HepG2 (cell line): ENCODE data around the gene SEMA4A.

Source experiments
- ASH2L ChIP-seq: fragments of 300-600, 200-600 bp; sonication (generic); IDR thresholded peaks from 2 replicates; pipeline ENCODE4 v1.7.0; 2017; ENCODE audit warnings: low read depth, mild to moderate bottlenecking, moderate library complexity, mixed read lengths, low read length; ENCODE audit not compliant: insufficient read length
- EP300 ChIP-seq, 3 experiments: sonication (generic) in 1 of 3; formaldehyde crosslinking in 1 of 3; IDR thresholded peaks; 2 replicates each; pipeline versions ENCODE4 v1.5.1 to v1.6.1; 2011 to 2020; ENCODE audit warnings: low read depth in 2 of 3, low read length in 2 of 3, borderline replicate concordance in 1 of 3, improper control_type of control experiment in 1 of 3, mild to moderate bottlenecking in 1 of 3, missing genetic modification reagents in 1 of 3, moderate library complexity in 1 of 3
- POLR2A ChIP-seq, 2 experiments: IDR thresholded peaks; 2 replicates each; pipeline ENCODE4 v1.6.1; 2011; ENCODE audit warnings: low read depth in 2 of 2, low read length in 2 of 2, mild to moderate bottlenecking in 1 of 2, moderate library complexity in 1 of 2; ENCODE audit not compliant: insufficient read depth in 1 of 2
- PTBP1 ChIP-seq: fragments of 200-400 bp; formaldehyde crosslinking; IDR thresholded peaks from 2 replicates; pipeline ENCODE4 v1.6.1; 2018; ENCODE audit warnings: low read length, low read depth; ENCODE audit not compliant: poor library complexity, severe bottlenecking
- ZMAT3 ChIP-seq: sonication (generic); formaldehyde crosslinking; conservative IDR thresholded peaks from 2 replicates; pipeline ENCODE4 v1.7.0; 2021; ENCODE audit warnings: missing genetic modification reagents
- ZNF780A ChIP-seq: sonication (generic); formaldehyde crosslinking; IDR thresholded peaks from 2 replicates; pipeline ENCODE4 v1.8.0; 2022; ENCODE audit warnings: mild to moderate bottlenecking, missing genetic modification reagents, moderate library complexity
- TF ChIP-seq, protein P1 (sequence below): sonication (generic); formaldehyde crosslinking; IDR thresholded peaks from 2 replicates; pipeline ENCODE4 v1.4.0; 2020; ENCODE audit warnings: missing genetic modification reagents
- TF ChIP-seq, protein P2 (sequence below): sonication (generic); formaldehyde crosslinking; IDR thresholded peaks from 2 replicates; pipeline ENCODE4 v1.4.0; 2020; ENCODE audit warnings: missing genetic modification reagents
- TF ChIP-seq, protein P3 (sequence below): sonication (generic); formaldehyde crosslinking; IDR thresholded peaks from 2 replicates; pipeline ENCODE4 v1.4.0; 2020; ENCODE audit warnings: mild to moderate bottlenecking, missing genetic modification reagents, borderline replicate concordance
- TF ChIP-seq, protein P4 (sequence below): sonication (generic); formaldehyde crosslinking; IDR thresholded peaks from 2 replicates; pipeline ENCODE4 v1.5.0; 2020; ENCODE audit warnings: mild to moderate bottlenecking, missing genetic modification reagents, moderate library complexity

DNA sequence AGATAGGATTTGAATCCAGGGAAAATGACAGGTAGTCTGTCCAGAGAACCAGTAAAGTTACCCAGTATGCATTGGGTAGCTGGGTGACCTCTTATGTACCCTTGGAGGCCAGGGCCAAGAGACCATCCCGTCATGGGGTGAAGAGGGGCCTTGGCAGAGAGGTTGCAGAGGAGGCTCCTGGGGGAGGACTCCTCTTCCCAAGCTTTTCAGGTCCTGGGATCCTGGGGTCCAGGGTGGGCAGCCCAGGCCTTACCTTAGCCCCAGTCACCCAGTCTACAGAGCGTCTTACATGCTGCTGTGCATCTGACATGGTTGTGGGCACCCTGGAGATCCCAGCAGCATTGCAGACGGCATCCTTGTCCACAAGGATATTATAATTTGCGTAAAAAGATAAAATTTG, 73.4 kb downstream of the SEMA4A start:
- TF ChIP-seq, protein P1, sequence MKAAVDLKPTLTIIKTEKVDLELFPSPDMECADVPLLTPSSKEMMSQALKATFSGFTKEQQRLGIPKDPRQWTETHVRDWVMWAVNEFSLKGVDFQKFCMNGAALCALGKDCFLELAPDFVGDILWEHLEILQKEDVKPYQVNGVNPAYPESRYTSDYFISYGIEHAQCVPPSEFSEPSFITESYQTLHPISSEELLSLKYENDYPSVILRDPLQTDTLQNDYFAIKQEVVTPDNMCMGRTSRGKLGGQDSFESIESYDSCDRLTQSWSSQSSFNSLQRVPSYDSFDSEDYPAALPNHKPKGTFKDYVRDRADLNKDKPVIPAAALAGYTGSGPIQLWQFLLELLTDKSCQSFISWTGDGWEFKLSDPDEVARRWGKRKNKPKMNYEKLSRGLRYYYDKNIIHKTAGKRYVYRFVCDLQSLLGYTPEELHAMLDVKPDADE: no peak
- TF ChIP-seq ZNF780A (CRISPR knock-in tag) (no peak), PTBP1 (no peak), ZMAT3 (no peak), POLR2A (IDR thresholded peaks at IDR 0.05; ENCODE audit: insufficient read depth in 1 of 2, low read depth in 2 of 2, low read length in 2 of 2) (no peak), EP300 (IDR thresholded peaks at IDR 0.05; ENCODE audit: low read depth in 2 of 2, low read length in 2 of 2) (no peak), EP300 (CRISPR knock-in tag; IDR thresholded peaks at IDR 0.05; ENCODE audit: borderline replicate concordance) (no peak), ASH2L (no peak)
- TF ChIP-seq, protein P2, sequence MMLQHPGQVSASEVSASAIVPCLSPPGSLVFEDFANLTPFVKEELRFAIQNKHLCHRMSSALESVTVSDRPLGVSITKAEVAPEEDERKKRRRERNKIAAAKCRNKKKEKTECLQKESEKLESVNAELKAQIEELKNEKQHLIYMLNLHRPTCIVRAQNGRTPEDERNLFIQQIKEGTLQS: no peak
- TF ChIP-seq, protein P3, sequence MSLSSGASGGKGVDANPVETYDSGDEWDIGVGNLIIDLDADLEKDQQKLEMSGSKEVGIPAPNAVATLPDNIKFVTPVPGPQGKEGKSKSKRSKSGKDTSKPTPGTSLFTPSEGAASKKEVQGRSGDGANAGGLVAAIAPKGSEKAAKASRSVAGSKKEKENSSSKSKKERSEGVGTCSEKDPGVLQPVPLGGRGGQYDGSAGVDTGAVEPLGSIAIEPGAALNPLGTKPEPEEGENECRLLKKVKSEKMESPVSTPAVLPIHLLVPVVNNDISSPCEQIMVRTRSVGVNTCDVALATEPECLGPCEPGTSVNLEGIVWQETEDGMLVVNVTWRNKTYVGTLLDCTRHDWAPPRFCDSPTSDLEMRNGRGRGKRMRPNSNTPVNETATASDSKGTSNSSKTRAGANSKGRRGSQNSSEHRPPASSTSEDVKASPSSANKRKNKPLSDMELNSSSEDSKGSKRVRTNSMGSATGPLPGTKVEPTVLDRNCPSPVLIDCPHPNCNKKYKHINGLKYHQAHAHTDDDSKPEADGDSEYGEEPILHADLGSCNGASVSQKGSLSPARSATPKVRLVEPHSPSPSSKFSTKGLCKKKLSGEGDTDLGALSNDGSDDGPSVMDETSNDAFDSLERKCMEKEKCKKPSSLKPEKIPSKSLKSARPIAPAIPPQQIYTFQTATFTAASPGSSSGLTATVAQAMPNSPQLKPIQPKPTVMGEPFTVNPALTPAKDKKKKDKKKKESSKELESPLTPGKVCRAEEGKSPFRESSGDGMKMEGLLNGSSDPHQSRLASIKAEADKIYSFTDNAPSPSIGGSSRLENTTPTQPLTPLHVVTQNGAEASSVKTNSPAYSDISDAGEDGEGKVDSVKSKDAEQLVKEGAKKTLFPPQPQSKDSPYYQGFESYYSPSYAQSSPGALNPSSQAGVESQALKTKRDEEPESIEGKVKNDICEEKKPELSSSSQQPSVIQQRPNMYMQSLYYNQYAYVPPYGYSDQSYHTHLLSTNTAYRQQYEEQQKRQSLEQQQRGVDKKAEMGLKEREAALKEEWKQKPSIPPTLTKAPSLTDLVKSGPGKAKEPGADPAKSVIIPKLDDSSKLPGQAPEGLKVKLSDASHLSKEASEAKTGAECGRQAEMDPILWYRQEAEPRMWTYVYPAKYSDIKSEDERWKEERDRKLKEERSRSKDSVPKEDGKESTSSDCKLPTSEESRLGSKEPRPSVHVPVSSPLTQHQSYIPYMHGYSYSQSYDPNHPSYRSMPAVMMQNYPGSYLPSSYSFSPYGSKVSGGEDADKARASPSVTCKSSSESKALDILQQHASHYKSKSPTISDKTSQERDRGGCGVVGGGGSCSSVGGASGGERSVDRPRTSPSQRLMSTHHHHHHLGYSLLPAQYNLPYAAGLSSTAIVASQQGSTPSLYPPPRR: no peak
- TF ChIP-seq, protein P4, sequence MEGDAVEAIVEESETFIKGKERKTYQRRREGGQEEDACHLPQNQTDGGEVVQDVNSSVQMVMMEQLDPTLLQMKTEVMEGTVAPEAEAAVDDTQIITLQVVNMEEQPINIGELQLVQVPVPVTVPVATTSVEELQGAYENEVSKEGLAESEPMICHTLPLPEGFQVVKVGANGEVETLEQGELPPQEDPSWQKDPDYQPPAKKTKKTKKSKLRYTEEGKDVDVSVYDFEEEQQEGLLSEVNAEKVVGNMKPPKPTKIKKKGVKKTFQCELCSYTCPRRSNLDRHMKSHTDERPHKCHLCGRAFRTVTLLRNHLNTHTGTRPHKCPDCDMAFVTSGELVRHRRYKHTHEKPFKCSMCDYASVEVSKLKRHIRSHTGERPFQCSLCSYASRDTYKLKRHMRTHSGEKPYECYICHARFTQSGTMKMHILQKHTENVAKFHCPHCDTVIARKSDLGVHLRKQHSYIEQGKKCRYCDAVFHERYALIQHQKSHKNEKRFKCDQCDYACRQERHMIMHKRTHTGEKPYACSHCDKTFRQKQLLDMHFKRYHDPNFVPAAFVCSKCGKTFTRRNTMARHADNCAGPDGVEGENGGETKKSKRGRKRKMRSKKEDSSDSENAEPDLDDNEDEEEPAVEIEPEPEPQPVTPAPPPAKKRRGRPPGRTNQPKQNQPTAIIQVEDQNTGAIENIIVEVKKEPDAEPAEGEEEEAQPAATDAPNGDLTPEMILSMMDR (CRISPR knock-in tag): no peak
